ENCODE measurements around the gene C2orf68. TPM values are rescaled to one million over a fixed set of nuclear protein-coding genes. Genes with fewer than 3 reads are reported as not detected.

C2orf68 gene
- total and polyA plus RNA-seq, 9 of the 15 experiments (the other 6 are each of a cell fraction or from before 2014, with no cell fraction given): 22.1 to 50.0 (median 31.8) TPM

DNA sequence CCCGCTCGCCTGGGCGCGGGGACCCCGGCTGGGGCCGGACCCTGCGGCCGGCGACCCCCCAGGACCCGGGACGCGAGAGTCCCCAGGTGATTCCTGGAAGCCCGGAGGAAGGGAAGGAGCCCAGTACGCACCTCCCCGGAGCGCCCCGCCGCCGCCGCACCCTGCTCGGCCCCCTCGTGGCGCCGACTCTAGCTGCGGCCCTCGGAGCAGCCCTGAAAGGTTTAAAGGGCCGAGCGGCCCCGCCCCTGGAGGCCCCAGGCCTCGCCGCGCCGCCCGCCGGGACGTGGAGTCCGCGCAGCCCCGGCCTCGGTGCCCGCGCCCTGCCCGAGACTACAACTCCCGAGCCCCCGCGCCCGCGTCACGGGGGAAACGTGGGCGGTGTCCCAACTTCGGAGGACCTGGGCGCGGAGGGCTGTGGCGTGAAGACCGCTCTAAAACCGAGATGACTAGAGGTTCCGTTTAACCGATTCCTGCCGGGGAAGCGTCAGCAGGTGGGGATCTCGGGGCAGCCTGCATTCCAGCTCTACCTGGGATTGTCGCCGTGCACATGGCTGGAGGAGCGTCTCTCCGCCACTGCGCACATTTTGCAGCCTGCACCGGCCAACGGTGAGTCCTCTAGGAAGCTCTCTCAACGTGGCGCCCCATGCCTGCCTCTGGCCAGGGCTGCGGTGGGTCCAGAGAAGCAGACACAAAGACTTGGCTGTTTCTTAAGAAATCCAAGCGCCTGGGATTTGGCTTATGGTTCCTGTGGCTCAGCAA is 9.2 kb downstream of the C2orf68 start, which contains the start of gene TMEM150A (continued):
- TF ChIP-seq ASH1L (IDR thresholded peaks at IDR 0.05; ENCODE audit: borderline replicate concordance, low read depth, partially characterized antibody): no peak
- no peak for TF ChIP-seq NR2F6 (CRISPR knock-in tag; IDR thresholded peaks at IDR 0.05)
- TF ChIP-seq RBM25 (IDR thresholded peaks at IDR 0.05; ENCODE audit: low read depth, low read length, severe bottlenecking): peak; percentile 83
- TF ChIP-seq PHB2 (IDR thresholded peaks at IDR 0.05; ENCODE audit: low read depth): no peak
- peak; percentile 72 for TF ChIP-seq HNRNPLL (IDR thresholded peaks at IDR 0.05; ENCODE audit: low read depth, low read length, poor library complexity, severe bottlenecking)
- TF ChIP-seq CBX5 (IDR thresholded peaks at IDR 0.05; ENCODE audit: borderline replicate concordance, low read depth): no peak
- TF ChIP-seq POLR3G (IDR thresholded peaks at IDR 0.05; ENCODE audit: extremely low read depth, insufficient read length, insufficient replicate concordance): no peak
- TF ChIP-seq ATF3 (IDR thresholded peaks at IDR 0.05): no peak
- peak; percentile 39; the same call in 1 of the 2 replicates for TF ChIP-seq ATF3 (CRISPR knock-in tag; conservative IDR thresholded peaks at IDR 0.05)
- TF ChIP-seq, protein P1, sequence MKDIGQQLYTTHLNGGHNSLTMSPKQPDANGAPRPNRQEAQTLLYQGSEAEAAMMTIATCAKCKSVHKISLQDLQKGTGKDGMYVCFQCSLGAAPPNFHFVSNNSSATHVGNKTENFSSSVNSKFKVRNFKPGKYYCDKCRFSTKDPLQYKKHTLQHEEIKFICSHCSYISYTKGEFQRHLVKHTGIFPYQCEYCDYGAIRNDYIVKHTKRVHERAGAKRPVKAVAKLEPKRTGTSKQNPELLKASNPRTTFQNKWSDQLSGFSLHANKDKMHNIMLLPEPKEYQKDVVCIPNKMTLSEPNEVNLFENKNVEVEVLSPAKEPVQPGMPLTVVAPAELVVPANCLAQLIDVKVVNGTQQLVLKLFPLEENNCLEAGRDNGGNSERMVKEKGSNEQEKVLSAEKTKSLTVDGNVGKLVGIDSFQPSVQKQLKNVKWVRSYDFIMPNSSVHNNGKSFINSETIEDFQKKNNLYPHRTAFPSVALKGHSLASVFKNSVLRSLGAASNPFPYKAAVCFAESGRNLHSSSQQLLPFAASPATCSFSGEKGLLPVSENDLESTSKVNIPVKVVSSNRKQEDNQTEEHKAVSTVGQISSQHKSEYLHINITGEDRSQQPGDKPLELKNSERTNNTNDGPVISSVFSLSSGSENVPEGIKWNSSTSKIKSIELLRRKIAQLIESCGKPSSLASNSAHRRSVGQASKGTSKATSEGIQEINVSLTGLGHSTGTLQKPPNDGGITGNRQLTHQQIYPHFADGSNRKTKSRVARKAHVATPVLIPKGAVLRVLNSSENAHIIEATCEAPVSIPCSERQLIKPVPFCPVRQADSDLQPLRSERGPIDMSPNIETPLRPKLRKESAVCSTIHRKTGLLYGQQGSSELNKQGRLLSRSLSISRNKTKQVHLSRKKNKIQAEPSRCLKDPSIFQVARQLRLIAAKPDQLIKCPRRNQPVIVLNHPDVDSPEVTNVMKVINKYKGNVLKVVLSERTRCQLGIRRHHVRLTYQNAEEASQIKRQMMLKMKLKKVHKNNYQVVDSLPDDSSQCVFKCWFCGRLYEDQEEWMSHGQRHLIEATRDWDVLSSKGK (CRISPR knock-in tag; IDR thresholded peaks at IDR 0.05): no peak
- TF ChIP-seq ZBTB33 (CRISPR knock-in tag; IDR thresholded peaks at IDR 0.05): no peak
- TF ChIP-seq NCOA4 (IDR thresholded peaks at IDR 0.05; ENCODE audit: partially characterized antibody): no peak
- TF ChIP-seq CEBPG (CRISPR knock-in tag; IDR thresholded peaks at IDR 0.05): no peak
- peak in 1 of 2 experiments; percentile 34; a peak in 1 of 4 replicates for TF ChIP-seq CEBPG (tag; conservative IDR thresholded peaks at IDR 0.05 in 1 of 2, IDR thresholded peaks at IDR 0.05 in 1 of 2)
- TF ChIP-seq GABPB2 (CRISPR knock-in tag; conservative IDR thresholded peaks at IDR 0.05): no peak
- no peak for TF ChIP-seq ZNF12 (CRISPR knock-in tag; IDR thresholded peaks at IDR 0.05)
- TF ChIP-seq ZNF444 (CRISPR knock-in tag; IDR thresholded peaks at IDR 0.05): no peak
- no peak for TF ChIP-seq KDM1A (IDR thresholded peaks at IDR 0.05)
- peak; percentile 43 to 46; a peak in 3 of 4 replicates for TF ChIP-seq RAD21 (CRISPR knock-in tag; conservative IDR thresholded peaks at IDR 0.05 in 1 of 2, IDR thresholded peaks at IDR 0.05 in 1 of 2)
- peak; percentile 89 for TF ChIP-seq CREB1 (IDR thresholded peaks at IDR 0.05)
- peak; percentile 87 for TF ChIP-seq CREB1 (CRISPR knock-in tag; IDR thresholded peaks at IDR 0.05)
- no peak for TF ChIP-seq POU5F1 (IDR thresholded peaks at IDR 0.05; ENCODE audit: borderline replicate concordance, low read depth, low read length, partially characterized antibody)
